SK-N-MC (cell line): ENCODE measurements around the gene CTNNA2.

Experiments used
- DNase-seq: peaks from one replicate; pipeline ENCODE4 v3.0.0-alpha.2; 2011; ENCODE audit warnings: low read depth, low spot score
- H3K27ac ChIP-seq: fragments of 200-600 bp; sonication (generic); 2 replicates; pipeline ENCODE4 v1.5.1; 2016; ENCODE audit warnings: mixed run types
- H3K36me3 ChIP-seq: fragments of 200-600 bp; sonication (generic); 2 replicates; pipeline ENCODE4 v1.6.1; 2017; ENCODE audit warnings: antibody characterized with exemption, low read length, mixed read lengths; ENCODE audit not compliant: insufficient read depth
- H3K4me3 ChIP-seq: fragments of 200-600 bp; sonication (generic); 2 replicates; pipeline ENCODE4 v1.5.1; 2016
- H3K9ac ChIP-seq: fragments of 200-600 bp; sonication (generic); 2 replicates; pipeline ENCODE4 v1.8.0; 2017; ENCODE audit warnings: mixed run types, mixed read lengths; ENCODE audit not compliant: insufficient read length
- H3K9me3 ChIP-seq: fragments of 200-600 bp; sonication (generic); 2 replicates; pipeline ENCODE4 v1.6.1; 2017; ENCODE audit warnings: low read depth, mild to moderate bottlenecking, antibody characterized with exemption, low read length, moderate library complexity, mixed read lengths
- EZH2 ChIP-seq: fragments of 200-600 bp; sonication (generic); IDR thresholded peaks from one replicate; pipeline ENCODE4 v1.6.1; 2017; ENCODE audit warnings: antibody characterized with exemption
- FOXP2 ChIP-seq: optimal IDR thresholded peaks from 2 replicates; pipeline ENCODE3; 2011; ENCODE audit warnings: mild to moderate bottlenecking, moderate library complexity; ENCODE audit not compliant: insufficient read depth; ENCODE audit errors: extremely low read length, control extremely low read depth
- POLR2AphosphoS5 ChIP-seq: IDR thresholded peaks from 2 replicates; pipeline ENCODE4 v1.6.1; 2012; ENCODE audit warnings: mild to moderate bottlenecking, low read depth, low read length, borderline replicate concordance

CTNNA2 gene

GRCh38 chr2:80370375-80371009 lies 857.6 kb downstream of the CTNNA2 start:
- TF ChIP-seq EZH2 = no peak
- Histone ChIP-seq H3K9ac (no peak overlapping the region), H3K36me3 (no peaks in the 10 kb centered on the region), H3K9me3 (no peaks in the 10 kb centered on the region), H3K4me3 (no peak overlapping the region), H3K27ac (no peak overlapping the region)
- DNase-seq = no peak

- Histone ChIP-seq H3K36me3 (no peaks in the 10 kb centered on the region), H3K9me3 (no peaks in the 10 kb centered on the region), H3K9ac (no peak overlapping the region), H3K27ac (no peak overlapping the region), H3K4me3 (no peak overlapping the region)
- no peak for DNase-seq
- TF ChIP-seq POLR2AphosphoS5 (no peak), FOXP2 (no peak), EZH2 (no peak)
Measured at GRCh38 chr2:80374105-80374504, 861.3 kb downstream of the CTNNA2 start.

DNA sequence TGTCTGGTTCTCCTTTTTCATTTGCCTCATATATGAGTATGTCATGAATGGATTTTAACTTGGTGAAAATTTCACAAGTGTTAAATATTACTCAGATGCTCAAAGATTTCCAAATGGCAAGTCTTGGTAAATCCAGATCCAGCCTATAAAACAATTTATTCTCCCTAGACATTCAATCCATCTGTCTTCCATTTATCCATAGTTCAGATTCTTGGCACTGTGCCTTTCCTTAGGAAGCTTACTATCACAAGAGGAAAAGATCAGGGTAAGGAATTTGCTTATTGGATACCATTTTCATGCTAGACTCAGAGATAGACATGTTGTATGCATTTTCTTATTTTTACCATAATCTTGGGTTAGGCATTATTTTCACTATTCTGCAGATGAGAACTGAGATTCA lies 864.2 kb downstream of the CTNNA2 start:
- Histone ChIP-seq H3K9me3 (no peaks in the 10 kb centered on the region), H3K4me3 (no peak overlapping the region), H3K27ac (no peak overlapping the region), H3K9ac (no peak overlapping the region), H3K36me3 (no peaks in the 10 kb centered on the region)
- no peak for TF ChIP-seq FOXP2
- no peak for TF ChIP-seq POLR2AphosphoS5
- no peak for TF ChIP-seq EZH2
- DNase-seq = no peak

DNA sequence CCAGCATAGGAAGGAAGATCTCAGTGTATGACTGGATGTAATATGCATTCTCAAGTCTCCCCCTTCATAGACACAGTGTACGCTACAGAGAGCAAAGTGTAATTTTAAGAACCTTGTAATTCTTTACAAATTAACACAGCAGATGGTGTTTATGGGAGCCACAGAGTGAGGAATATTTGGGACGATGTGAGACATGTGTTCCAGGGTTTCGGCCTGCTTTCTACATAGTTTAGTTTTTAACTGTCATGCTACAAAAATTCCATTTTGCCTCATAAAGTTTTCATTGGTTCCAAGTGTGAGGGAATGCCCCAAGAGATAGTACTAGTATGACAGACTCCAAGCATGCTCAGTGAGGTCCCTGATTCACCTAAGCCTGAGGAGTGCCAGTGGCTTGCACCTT lies 867.9 kb downstream of the CTNNA2 start:
- no peak overlapping the region for H3K27ac ChIP-seq
- H3K36me3 ChIP-seq = no peaks in the 10 kb centered on the region
- TF ChIP-seq FOXP2 (no peak), EZH2 (no peak)
- H3K9me3 ChIP-seq = no peaks in the 10 kb centered on the region
- no peak overlapping the region for H3K4me3 ChIP-seq
- H3K9ac ChIP-seq = no peak overlapping the region
- DNase-seq = no peak

GRCh38 chr2:80381666-80382065 lies 868.8 kb downstream of the CTNNA2 start:
- Histone ChIP-seq H3K27ac (no peak overlapping the region), H3K9ac (no peak overlapping the region)
- DNase-seq = no peak

GRCh38 chr2:80392441-80392840 lies 879.6 kb downstream of the CTNNA2 start:
- TF ChIP-seq FOXP2 (no peak), EZH2 (no peak), POLR2AphosphoS5 (no peak)
- Histone ChIP-seq H3K36me3 (no peaks in the 10 kb centered on the region), H3K9ac (no peak overlapping the region), H3K27ac (no peak overlapping the region), H3K9me3 (no peaks in the 10 kb centered on the region), H3K4me3 (no peak overlapping the region)
- no peak for DNase-seq

More at GRCh38 chr2:80381666-80382065, 868.8 kb downstream of the CTNNA2 start:
- H3K36me3 ChIP-seq = no peaks in the 10 kb centered on the region
- no peak overlapping the region for H3K4me3 ChIP-seq
- TF ChIP-seq EZH2 (no peak), FOXP2 (no peak), POLR2AphosphoS5 (no peak)
- H3K9me3 ChIP-seq = no peaks in the 10 kb centered on the region

GRCh38 chr2:80393991-80394390 lies 881.1 kb downstream of the CTNNA2 start:
- TF ChIP-seq FOXP2 = no peak
- no peak for TF ChIP-seq EZH2
- no peak for TF ChIP-seq POLR2AphosphoS5
- Histone ChIP-seq H3K9me3 (no peaks in the 10 kb centered on the region), H3K4me3 (no peak overlapping the region), H3K27ac (no peak overlapping the region), H3K9ac (no peak overlapping the region), H3K36me3 (no peaks in the 10 kb centered on the region)
- no peak for DNase-seq

DNA sequence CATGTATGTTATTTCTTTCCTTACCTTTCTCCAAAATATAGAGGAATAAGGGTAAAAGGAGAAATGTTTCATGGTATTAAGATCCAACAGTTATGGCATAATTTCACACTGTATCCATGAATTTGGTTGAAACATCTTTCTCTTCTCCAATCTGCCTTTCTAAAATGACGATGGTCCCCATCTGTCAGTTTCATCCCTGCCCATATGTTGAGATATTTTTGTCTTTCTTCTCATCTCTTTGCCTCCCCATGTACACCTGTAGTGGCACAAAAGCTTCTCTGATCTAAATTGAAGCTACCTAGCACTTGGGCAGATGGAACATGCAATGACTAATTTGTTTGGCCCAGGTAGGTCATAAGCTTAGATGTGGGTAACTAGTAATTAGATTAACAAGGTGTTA lies 882.4 kb downstream of the CTNNA2 start:
- Histone ChIP-seq H3K36me3 (no peaks in the 10 kb centered on the region), H3K4me3 (no peak overlapping the region), H3K9me3 (no peaks in the 10 kb centered on the region), H3K27ac (no peak overlapping the region), H3K9ac (no peak overlapping the region)
- no peak for DNase-seq
- TF ChIP-seq EZH2 = no peak
- no peak for TF ChIP-seq POLR2AphosphoS5
- TF ChIP-seq FOXP2 = no peak

DNA sequence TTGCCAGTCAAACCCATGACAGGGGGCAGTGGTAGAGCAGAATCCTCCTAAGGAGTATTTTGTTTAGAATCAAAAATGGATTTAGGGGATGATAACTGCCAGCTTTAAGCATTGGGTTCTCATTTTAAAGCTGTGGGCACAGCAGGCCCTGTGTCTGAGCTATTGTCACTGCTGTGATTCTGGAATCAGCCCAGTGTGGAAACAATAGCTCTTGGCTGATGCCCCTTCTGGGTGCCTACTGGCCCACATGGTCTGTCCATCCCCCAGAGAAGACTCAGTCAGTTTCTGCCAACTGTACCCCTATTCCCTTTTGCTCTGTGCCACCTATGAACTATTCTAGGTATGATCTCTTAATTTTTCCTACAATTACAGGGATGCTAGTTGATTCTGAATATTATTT lies 883.4 kb downstream of the CTNNA2 start:
- no peak for DNase-seq
- no peak overlapping the region for H3K27ac ChIP-seq
- TF ChIP-seq FOXP2 = no peak
- no peak for TF ChIP-seq EZH2
- no peak for TF ChIP-seq POLR2AphosphoS5
- no peaks in the 10 kb centered on the region for H3K9me3 ChIP-seq
- no peak overlapping the region for H3K4me3 ChIP-seq
- no peak overlapping the region for H3K9ac ChIP-seq
- no peaks in the 10 kb centered on the region for H3K36me3 ChIP-seq
